IMR-90 (cell line): ENCODE results near the gene NDUFAF5. TPM values are rescaled to one million over a fixed set of nuclear protein-coding genes. Genes with fewer than 3 reads are reported as not detected.

ENCODE experiments used
- ATAC-seq: fragments of 200-7000 bp; cut with Tn5 transposase; 2 replicates; pipeline ENCODE4 v1.9.1; 2020; ENCODE audit warnings: low read depth, mild to moderate bottlenecking, moderate library complexity
- BruUV-seq: library from RNA; stranded (reverse); fragments of 400-500 nt; replicated peaks from 2 replicates; lab custom pipeline; 2021; lab: Mats Ljungman, UMichigan
- CTCF ChIA-PET: fragments of 300-600 bp; formaldehyde crosslinking; extraction: SDS; loops from one replicate; lab custom pipeline; 2021; ENCODE audit warnings: antibody characterized with exemption; lab: Yijun Ruan, JAX
- POLR2A ChIA-PET: fragments of 300-600 bp; sonication (Branson Sonifier 250); formaldehyde crosslinking; loops from one replicate; lab custom pipeline; 2022; ENCODE audit warnings: antibody characterized with exemption; ENCODE audit not compliant: unreplicated experiment; lab: Charles Lee
- DNase-seq: peaks from one replicate; pipeline ENCODE4 v3.0.0; 2013
- H2AFZ ChIP-seq: replicated peaks from 2 replicates; pipeline ENCODE3; 2013; ENCODE audit warnings: low read length, mild to moderate bottlenecking; ENCODE audit not compliant: poor library complexity
- H2AK5ac ChIP-seq: 2 replicates; pipeline ENCODE4 v1.6.1; 2013; ENCODE audit warnings: low read depth, low read length, inconsistent platforms
- H2AK9ac ChIP-seq: replicated peaks from 2 replicates; pipeline ENCODE3; 2013; ENCODE audit warnings: mild to moderate bottlenecking, low read depth, low read length, moderate library complexity; ENCODE audit not compliant: poor library complexity
- H2BK120ac ChIP-seq: 2 replicates; pipeline ENCODE4 v1.6.1; 2013; ENCODE audit warnings: low read depth, low read length, inconsistent platforms
- H2BK15ac ChIP-seq: 3 replicates; pipeline ENCODE4 v1.6.1; 2013; ENCODE audit warnings: low read depth, low read length, inconsistent platforms
- H2BK20ac ChIP-seq: 2 replicates; pipeline ENCODE4 v1.6.1; 2013; ENCODE audit warnings: low read depth, mild to moderate bottlenecking, inconsistent platforms, low read length, moderate library complexity
- H2BK5ac ChIP-seq: 2 replicates; pipeline ENCODE4 v1.6.1; 2013; ENCODE audit warnings: mild to moderate bottlenecking, low read depth, low read length, inconsistent platforms; ENCODE audit not compliant: poor library complexity, severe bottlenecking
- H3K14ac ChIP-seq: replicated peaks from 2 replicates; pipeline ENCODE4 v1.6.1; 2013; ENCODE audit warnings: low read depth, low read length, inconsistent platforms
- H3K18ac ChIP-seq: 2 replicates; pipeline ENCODE4 v1.6.1; 2013; ENCODE audit warnings: low read depth, low read length, control low read depth
- H3K23ac ChIP-seq: 2 replicates; pipeline ENCODE4 v1.6.1; 2013; ENCODE audit warnings: low read depth, low read length, inconsistent platforms
- H3K27ac ChIP-seq: 2 replicates; pipeline ENCODE4 v1.5.1; 2013; ENCODE audit warnings: mild to moderate bottlenecking, control low read depth, low read length; ENCODE audit not compliant: insufficient read depth
- H3K27me3 ChIP-seq: 2 replicates; pipeline ENCODE4 v1.6.1; 2013; ENCODE audit warnings: low read length; ENCODE audit not compliant: control insufficient read depth, insufficient read depth
- H3K36me3 ChIP-seq: 2 replicates; pipeline ENCODE4 v1.6.1; 2013; ENCODE audit warnings: low read length, mixed read lengths; ENCODE audit not compliant: control insufficient read depth, insufficient read depth
- H3K4ac ChIP-seq: 2 replicates; pipeline ENCODE4 v1.6.1; 2013; ENCODE audit warnings: low read depth, low read length, inconsistent platforms
- H3K4me1 ChIP-seq: 2 replicates; pipeline ENCODE4 v1.6.1; 2013; ENCODE audit warnings: low read length, mixed read lengths; ENCODE audit not compliant: control insufficient read depth, insufficient read depth
- H3K4me2 ChIP-seq: 2 replicates; pipeline ENCODE4 v1.6.1; 2013; ENCODE audit warnings: low read depth, mild to moderate bottlenecking, control low read depth, low read length, moderate library complexity
- H3K4me3 ChIP-seq: 2 replicates; pipeline ENCODE4 v1.5.1; 2013; ENCODE audit warnings: low read depth, mild to moderate bottlenecking, control low read depth, low read length, moderate library complexity; ENCODE audit not compliant: insufficient read depth
- H3K56ac ChIP-seq: 2 replicates; pipeline ENCODE4 v1.6.1; 2013; ENCODE audit warnings: low read length, inconsistent platforms; ENCODE audit not compliant: insufficient read depth; ENCODE audit errors: extremely low read depth
- H3K79me1 ChIP-seq, 2 experiments: 2 replicates each; pipeline ENCODE4 v1.6.1; 2013; ENCODE audit warnings: low read length in 2 of 2, inconsistent platforms in 1 of 2, low read depth in 1 of 2
- H3K9ac ChIP-seq: 2 replicates; pipeline ENCODE4 v1.6.1; 2013; ENCODE audit warnings: low read depth, low read length, control low read depth
- H3K9me1 ChIP-seq: 2 replicates; pipeline ENCODE4 v1.6.1; 2013; ENCODE audit warnings: low read length, inconsistent platforms; ENCODE audit not compliant: insufficient read depth
- H3K9me3 ChIP-seq: 2 replicates; pipeline ENCODE4 v1.6.1; 2013; ENCODE audit warnings: low read length; ENCODE audit not compliant: control insufficient read depth, insufficient read depth
- H4K20me1 ChIP-seq: 2 replicates; pipeline ENCODE4 v1.6.1; 2013; ENCODE audit warnings: low read length, inconsistent platforms; ENCODE audit not compliant: insufficient read depth
- H4K5ac ChIP-seq: 2 replicates; pipeline ENCODE4 v1.6.1; 2013; ENCODE audit warnings: mild to moderate bottlenecking, low read depth, low read length, control low read depth
- H4K8ac ChIP-seq, 2 experiments: 2 replicates each; pipeline ENCODE4 v1.6.1; 2013; ENCODE audit warnings: low read depth in 2 of 2, low read length in 2 of 2, control low read depth in 1 of 2, inconsistent platforms in 1 of 2
- H4K91ac ChIP-seq: 2 replicates; pipeline ENCODE4 v1.6.1; 2013; ENCODE audit warnings: low read depth, low read length, inconsistent platforms; ENCODE audit not compliant: insufficient read depth
- BHLHE40 ChIP-seq: fragments of 150-350 bp; IDR thresholded peaks from 2 replicates; pipeline ENCODE4 v1.6.1; 2016; ENCODE audit warnings: mild to moderate bottlenecking, low read depth, low read length
- CEBPB ChIP-seq: IDR thresholded peaks from 2 replicates; pipeline ENCODE4 v1.6.1; 2012; ENCODE audit warnings: low read depth, low read length, improper control_type of control experiment
- CHD1 ChIP-seq: IDR thresholded peaks from 2 replicates; pipeline ENCODE4 v1.6.1; 2012; ENCODE audit warnings: low read depth, low read length, improper control_type of control experiment
- ELK1 ChIP-seq: fragments of 150-350 bp; IDR thresholded peaks from 2 replicates; pipeline ENCODE4 v1.6.1; 2016; ENCODE audit warnings: low read depth, mild to moderate bottlenecking, low read length, moderate library complexity, borderline replicate concordance
- FOS ChIP-seq: fragments of 150-350 bp; IDR thresholded peaks from 2 replicates; pipeline ENCODE4 v1.6.1; 2016; ENCODE audit warnings: low read depth, low read length
- MAFK ChIP-seq: IDR thresholded peaks from 2 replicates; pipeline ENCODE4 v1.6.1; 2012; ENCODE audit warnings: low read depth, low read length, improper control_type of control experiment
- MAZ ChIP-seq: IDR thresholded peaks from 2 replicates; pipeline ENCODE4 v1.6.1; 2012; ENCODE audit warnings: low read depth, mild to moderate bottlenecking, low read length, improper control_type of control experiment, moderate library complexity, borderline replicate concordance
- MXI1 ChIP-seq: IDR thresholded peaks from 2 replicates; pipeline ENCODE4 v1.6.1; 2012; ENCODE audit warnings: low read depth, mild to moderate bottlenecking, low read length, moderate library complexity, borderline replicate concordance
- POLR2A ChIP-seq: IDR thresholded peaks from 2 replicates; pipeline ENCODE4 v1.6.1; 2012; ENCODE audit warnings: mild to moderate bottlenecking, low read depth, low read length
- RAD21 ChIP-seq: IDR thresholded peaks from 2 replicates; pipeline ENCODE4 v1.6.1; 2012; ENCODE audit warnings: low read length, improper control_type of control experiment
- RCOR1 ChIP-seq: IDR thresholded peaks from 2 replicates; pipeline ENCODE4 v1.6.1; 2012; ENCODE audit warnings: mild to moderate bottlenecking, low read length, improper control_type of control experiment; ENCODE audit not compliant: insufficient replicate concordance
- RFX5 ChIP-seq: IDR thresholded peaks from 2 replicates; pipeline ENCODE4 v1.8.0; 2012; ENCODE audit warnings: low read depth, mild to moderate bottlenecking, low read length, moderate library complexity
- SMC3 ChIP-seq: fragments of 150-350 bp; IDR thresholded peaks from 2 replicates; pipeline ENCODE4 v1.6.1; 2016; ENCODE audit warnings: low read depth, mild to moderate bottlenecking, antibody characterized with exemption, low read length, moderate library complexity
- USF2 ChIP-seq: fragments of 150-350 bp; IDR thresholded peaks from 2 replicates; pipeline ENCODE4 v1.6.1; 2017; ENCODE audit warnings: mild to moderate bottlenecking, antibody characterized with exemption, low read length, low read depth
- WGBS, 2 experiments: methylation state at CpG; one replicate each; pipeline versions ENCODE4 v1.1.5 to v1.1.7; 2013; ENCODE audit warnings: missing lambda C conversion rate in 2 of 2; ENCODE audit not compliant: insufficient read length in 1 of 2; ENCODE audit errors: extremely low coverage in 2 of 2; 5-methylcytosine and 5-hydroxymethylcytosine counted together
- dilution Hi-C: fragments of 300-500 bp; cut with HindIII; formaldehyde crosslinking; loops from one replicate; pipeline ENCODE4 v1.14.3; 2018; ENCODE audit warnings: low sequenced_read_pairs; ENCODE audit not compliant: unreplicated experiment
- in situ Hi-C: fragments of 300-500 bp; cut with MboI; formaldehyde crosslinking; loops from 3 replicates; pipeline ENCODE4 v1.14.3; 2019; ENCODE audit warnings: low sequenced_read_pairs, inconsistent platforms, mixed read lengths
- intact Hi-C: fragments of 100-400 bp; cut with micrococcal nuclease; formaldehyde crosslinking; loops from 2 replicates; pipeline ENCODE4 v1.10.0; 2022
- polyA plus RNA-seq, 3 experiments: library from polyadenylated mRNA; depleted of rRNA; stranded (reverse); fragments of >200 nt; gene quantifications; 2 replicates each; pipeline ENCODE4 v1.2.3, GENCODE V29; 2012; ENCODE audit warnings: low replicate concordance in 1 of 3
- total RNA-seq: library from RNA; depleted of rRNA; stranded (reverse); fragments of >200 nt; gene quantifications from 2 replicates; pipeline ENCODE4 v1.2.3, GENCODE V29; 2012
- TF ChIP-seq, protein P1 (sequence below): conservative IDR thresholded peaks from 2 replicates; pipeline ENCODE4 v1.5.1; 2012; ENCODE audit warnings: mild to moderate bottlenecking, low read depth, low read length, improper control_type of control experiment

NDUFAF5 gene
- total and polyA plus RNA-seq, 2 of the 4 experiments (the other 2 are of a cell fraction) = 6.8 to 12.3 TPM

DNA sequence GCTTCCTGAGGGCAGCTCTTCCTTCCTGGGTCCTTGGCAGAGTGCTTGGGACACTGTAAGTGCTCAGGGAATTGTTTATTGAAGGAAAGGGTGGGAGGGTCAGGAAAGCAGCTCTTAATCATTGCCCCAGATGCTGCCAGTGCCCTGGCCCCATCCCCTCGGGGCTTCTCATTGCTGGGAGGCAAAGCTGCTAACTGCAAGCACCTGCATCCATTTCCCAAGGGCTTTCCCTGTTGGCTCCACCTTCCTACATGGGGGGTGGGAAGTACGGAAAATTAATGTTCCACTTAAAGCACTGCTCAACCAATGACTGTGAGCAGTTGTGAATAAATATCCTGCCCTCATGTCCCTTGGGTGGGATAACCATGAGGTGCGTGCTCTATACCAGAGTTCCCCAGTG is 56.4 kb downstream of the NDUFAF5 start:
- ATAC-seq (no peak), DNase-seq (no peak)
- Histone ChIP-seq H2BK15ac (no peak overlapping the region), H4K5ac (no peak overlapping the region), H3K4me3 (no peak overlapping the region), H3K4me2 (no peak overlapping the region), H3K9ac (no peak overlapping the region), H2AK5ac (no peak overlapping the region), H3K23ac (no peak overlapping the region), H3K18ac (no peak overlapping the region), H2AFZ (no peak overlapping the region), H3K9me1 (no peaks in the 10 kb centered on the region), H3K36me3 (no peaks in the 10 kb centered on the region), H4K20me1 (no peaks in the 10 kb centered on the region), H3K27ac (no peak overlapping the region), H2AK9ac (no peak overlapping the region), H2BK20ac (no peak overlapping the region), H3K79me1 (no peaks in the 10 kb centered on the region), H3K14ac (no peak overlapping the region), H3K56ac (no peak overlapping the region), H3K27me3 (no peaks in the 10 kb centered on the region; the same call in 1 of the 2 replicates), H2BK120ac (no peak overlapping the region), H2BK5ac (no peak overlapping the region), H3K9me3 (no peaks in the 10 kb centered on the region), H3K4me1 (no peaks in the 10 kb centered on the region), H3K4ac (no peak overlapping the region), H4K91ac (no peak overlapping the region), H4K8ac (no peak overlapping the region)
- dilution Hi-C loops = no loop called here
- BruUV-seq = no TSS peak
- ChIA-PET CTCF (no interaction called here), POLR2A (no interaction called here)
- TF ChIP-seq MAFK (no peak), ELK1 (no peak), CHD1 (no peak), SMC3 (no peak), MXI1 (no peak), CEBPB (no peak), POLR2A (no peak), MAZ (no peak), RAD21 (no peak), USF2 (no peak), FOS (no peak), RFX5 (no peak), RCOR1 (no peak), BHLHE40 (no peak)
- TF ChIP-seq, protein P1, sequence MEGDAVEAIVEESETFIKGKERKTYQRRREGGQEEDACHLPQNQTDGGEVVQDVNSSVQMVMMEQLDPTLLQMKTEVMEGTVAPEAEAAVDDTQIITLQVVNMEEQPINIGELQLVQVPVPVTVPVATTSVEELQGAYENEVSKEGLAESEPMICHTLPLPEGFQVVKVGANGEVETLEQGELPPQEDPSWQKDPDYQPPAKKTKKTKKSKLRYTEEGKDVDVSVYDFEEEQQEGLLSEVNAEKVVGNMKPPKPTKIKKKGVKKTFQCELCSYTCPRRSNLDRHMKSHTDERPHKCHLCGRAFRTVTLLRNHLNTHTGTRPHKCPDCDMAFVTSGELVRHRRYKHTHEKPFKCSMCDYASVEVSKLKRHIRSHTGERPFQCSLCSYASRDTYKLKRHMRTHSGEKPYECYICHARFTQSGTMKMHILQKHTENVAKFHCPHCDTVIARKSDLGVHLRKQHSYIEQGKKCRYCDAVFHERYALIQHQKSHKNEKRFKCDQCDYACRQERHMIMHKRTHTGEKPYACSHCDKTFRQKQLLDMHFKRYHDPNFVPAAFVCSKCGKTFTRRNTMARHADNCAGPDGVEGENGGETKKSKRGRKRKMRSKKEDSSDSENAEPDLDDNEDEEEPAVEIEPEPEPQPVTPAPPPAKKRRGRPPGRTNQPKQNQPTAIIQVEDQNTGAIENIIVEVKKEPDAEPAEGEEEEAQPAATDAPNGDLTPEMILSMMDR = no peak
- WGBS, 2 experiments = 80% methylated on average over 1 of the region's 3 CpGs; no CpG with 5 or more reads in 1 of the 2 experiments
- intact Hi-C loops = no loop called here
- in situ Hi-C loops = no loop called here
